Stimulated activated CD4-positive, alpha-beta T cell treated with anti-CD3 and anti-CD28 coated beads, Interleukin-12 subunit alpha, Interleukin-12 subunit beta, amount 100 ng/mL, for 24 hours (primary cell): ENCODE data around the gene STX8.
"Not testable (repeated sequence)": the region's sequence is repeated elsewhere in the genome, so short reads cannot be mapped to it uniquely, and the experiment has no call there.

Source experiments
- DNase-seq, 2 experiments: peaks; one replicate each; pipeline ENCODE4 v3.0.0-alpha.2; 2020; ENCODE audit warnings: low read depth in 2 of 2

The STX8 gene

GRCh38 chr17:9346296-9346926 lies 229.2 kb downstream of the STX8 start:
- no peak for DNase-seq

DNA sequence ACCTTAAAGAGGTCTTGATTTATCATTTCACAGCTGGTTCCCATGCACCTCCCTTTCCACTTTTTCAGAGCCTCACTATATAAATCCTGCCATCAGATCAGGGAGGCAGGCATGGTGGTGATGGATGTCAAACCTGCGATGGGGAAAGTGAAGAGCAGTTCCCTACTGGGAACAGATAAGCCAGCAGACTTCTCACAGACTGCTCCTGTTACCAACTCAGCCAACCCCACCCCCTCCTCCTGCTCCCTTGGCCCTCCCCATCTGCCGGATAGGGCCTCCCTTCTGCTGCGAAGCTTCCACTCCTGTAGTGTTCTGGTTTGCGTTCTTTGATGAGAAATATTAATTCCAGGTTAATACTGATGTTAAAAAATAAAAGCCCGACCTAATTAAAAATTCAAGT lies 232.1 kb downstream of the STX8 start:
- DNase-seq, result no peak

GRCh38 chr17:9342225-9342624 lies 233.4 kb downstream of the STX8 start:
- no peak for DNase-seq

DNA sequence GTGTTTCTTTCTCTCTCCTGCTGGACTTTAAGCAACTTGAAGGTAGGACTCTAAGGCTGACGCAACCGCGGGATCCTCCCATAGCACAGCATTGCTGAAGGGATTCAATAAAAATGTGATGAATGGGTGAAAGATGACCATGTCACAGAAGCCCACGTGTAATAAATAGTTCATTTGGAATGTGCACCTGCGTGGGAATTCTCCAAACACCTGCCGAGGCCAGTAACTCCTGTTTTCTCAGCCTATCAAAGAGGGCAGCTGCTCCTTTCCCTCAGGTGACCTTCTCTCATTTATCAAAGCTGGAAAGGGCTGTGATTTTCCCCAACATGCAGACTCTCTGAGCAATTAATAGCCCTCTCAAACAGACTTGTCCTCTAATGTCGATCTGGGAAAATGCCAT lies 235.7 kb downstream of the STX8 start:
- DNase-seq, result no peak

DNA sequence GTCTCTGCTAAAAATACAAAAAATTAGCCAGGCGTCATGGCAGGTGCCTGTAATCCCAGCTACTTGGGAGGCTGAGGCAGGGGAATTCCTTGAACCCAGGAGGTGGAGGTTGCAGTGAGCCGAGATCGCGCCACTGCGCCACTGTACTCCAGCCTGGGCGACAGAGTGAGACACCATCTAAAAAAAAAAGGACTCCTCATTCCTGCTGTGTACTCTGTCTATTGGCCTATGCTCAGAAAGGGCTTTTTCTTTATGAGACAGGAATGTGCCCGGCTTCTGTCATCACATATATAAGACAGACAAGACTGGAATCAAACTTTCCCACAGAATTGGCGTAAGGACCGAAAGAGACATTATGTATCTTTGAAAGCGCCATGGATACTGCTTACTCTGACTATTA lies 236.1 kb downstream of the STX8 start:
- not testable (repeated sequence) for DNase-seq

GRCh38 chr17:9336817-9337216 lies 238.8 kb downstream of the STX8 start:
- no peak for DNase-seq

DNA sequence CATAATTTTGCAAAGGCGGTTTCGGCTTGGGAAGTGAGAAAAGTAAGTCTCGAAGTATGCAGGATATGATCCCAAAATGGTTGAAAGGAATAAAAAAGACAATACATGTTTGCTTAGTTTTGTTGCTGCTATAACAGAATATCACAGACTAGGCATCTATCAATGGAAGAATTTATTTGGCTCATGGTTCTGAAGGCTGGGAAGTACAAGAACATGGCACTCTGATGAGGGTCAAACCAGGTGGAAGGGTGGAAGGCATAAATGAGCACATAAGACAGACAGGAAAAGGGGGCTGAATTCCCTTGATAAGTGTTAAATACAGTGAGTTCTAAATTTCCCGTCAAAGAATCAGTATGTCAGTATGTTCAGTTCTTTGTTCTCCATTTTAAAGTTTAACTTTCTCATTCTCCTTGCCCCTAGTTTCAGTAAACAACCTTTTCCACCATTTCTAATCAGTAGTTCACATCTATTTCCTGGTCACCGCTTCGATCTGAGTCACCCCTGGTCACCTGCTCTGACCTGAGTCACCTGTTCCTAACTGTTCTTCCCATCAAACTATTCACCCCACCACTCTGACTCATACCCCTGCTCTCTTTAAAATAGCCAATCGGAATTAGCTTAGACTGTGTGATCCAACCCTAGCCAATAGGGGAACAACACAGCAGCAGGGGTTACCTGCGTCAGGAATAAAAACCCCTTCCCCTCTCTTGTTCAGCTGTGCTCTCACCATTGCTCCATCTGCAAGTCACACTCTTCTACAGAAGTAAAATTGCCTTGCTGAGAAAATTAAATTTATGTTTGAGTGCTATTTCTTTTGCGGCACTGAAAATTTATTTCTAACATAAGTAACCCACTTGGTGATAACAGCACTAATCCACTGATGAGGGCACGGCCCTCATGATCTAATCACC lies 240.8 kb downstream of the STX8 start:
- DNase-seq, result no peak

DNA sequence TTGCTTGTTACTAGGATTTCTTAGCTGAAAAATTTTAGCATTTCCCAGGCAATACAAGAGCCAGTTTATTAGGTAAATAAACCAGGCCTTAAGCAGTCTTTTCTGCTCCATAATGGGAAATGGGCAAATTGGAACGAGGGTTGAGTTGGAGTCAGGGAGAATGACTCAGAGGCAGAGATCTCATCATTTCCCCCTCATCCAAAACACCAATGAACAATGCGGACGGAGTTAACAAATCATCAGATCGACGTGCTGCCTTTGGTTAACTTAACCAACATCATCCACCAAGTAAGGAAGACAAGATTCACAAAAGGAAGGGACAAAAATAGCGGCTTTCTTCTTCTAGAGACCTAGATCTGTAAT lies 243.5 kb downstream of the STX8 start:
- no peak for DNase-seq

GRCh38 chr17:9331279-9332131 lies 244.1 kb downstream of the STX8 start:
- DNase-seq, result no peak

DNA sequence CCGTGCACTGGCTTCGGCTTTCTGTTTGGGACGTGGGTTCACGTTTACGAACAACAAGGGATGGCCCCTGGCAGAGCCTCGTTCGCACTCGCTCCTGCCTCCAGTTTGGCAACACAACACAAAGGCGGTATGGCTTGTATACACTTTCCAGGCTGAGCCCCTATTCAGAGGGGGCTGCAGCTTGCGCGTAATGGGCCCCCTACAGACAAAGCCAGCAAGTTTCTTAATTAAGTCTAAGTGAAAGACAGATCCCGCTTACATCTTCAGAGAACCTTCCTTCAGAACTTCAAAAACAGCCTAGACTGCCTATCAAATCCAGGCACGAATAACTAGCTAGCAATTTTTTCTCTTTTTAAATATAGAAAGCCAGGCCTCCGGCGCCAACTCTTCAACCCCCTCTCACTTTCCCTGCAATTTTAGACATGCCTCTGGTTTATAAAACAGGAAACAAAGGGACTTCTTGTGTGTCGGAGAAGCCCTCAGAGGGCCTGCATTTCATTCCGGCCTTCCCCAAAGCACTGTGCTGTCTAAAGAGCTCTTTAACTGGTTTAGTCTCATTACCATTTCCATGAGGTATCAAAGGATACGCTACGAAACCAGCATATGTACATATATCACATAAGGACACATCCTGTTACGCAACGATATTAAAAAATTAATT lies 244.9 kb downstream of the STX8 start:
- DNase-seq, result no peak

- DNase-seq, result no peak
These were observed 245.5 kb downstream of the STX8 start for GRCh38 chr17:9330141-9330540.

- no peak for DNase-seq
These were observed 246.2 kb downstream of the STX8 start for GRCh38 chr17:9329251-9329921.

- no peak for DNase-seq
These were observed 250.8 kb downstream of the STX8 start for GRCh38 chr17:9324864-9325263.

DNA sequence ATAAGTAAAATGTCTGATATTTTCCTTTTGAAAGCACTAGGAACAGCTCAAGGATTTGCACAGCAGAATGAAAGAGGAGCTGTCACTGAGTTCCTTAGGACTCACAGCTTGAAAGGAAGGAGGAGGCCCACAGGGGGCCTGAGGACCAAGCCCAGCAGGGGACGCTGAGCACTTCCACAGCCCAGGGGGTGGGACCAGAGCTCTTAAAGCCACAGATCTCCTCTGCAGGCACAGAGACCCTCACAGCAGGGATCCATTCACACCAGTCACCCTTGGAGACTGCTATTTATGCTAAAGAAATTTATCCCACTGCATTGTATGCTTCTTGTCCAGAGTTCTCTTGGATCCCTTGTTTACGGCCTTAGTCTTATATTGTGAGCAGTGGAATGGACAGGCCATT lies 253.3 kb downstream of the STX8 start:
- no peak for DNase-seq

DNA sequence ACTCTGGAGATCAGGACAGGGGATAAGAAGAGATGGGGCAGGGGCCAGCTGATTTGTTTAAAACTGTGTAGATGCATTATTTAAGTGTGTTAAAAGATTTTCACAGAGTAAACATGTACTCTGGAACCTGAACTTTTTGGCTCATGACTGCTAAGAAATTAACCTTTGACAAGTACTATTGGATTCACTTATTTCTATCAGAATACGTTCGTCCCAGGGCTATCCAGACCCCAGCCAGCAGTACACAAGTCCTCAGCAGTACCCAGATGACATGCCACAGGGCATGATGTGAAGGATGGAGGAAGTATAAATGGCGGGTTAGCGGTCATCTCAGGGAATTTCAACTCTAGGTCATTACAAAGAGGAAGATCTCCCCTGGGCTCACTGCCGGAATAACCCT lies 253.7 kb downstream of the STX8 start:
- DNase-seq, result no peak

- DNase-seq, result no peak
These were observed 260.3 kb downstream of the STX8 start for GRCh38 chr17:9315360-9315759.

- DNase-seq, result no peak
These were observed 262.3 kb downstream of the STX8 start for GRCh38 chr17:9313346-9313745.

- DNase-seq, result no peak
These were observed 266.4 kb downstream of the STX8 start for GRCh38 chr17:9309216-9309615.

DNA sequence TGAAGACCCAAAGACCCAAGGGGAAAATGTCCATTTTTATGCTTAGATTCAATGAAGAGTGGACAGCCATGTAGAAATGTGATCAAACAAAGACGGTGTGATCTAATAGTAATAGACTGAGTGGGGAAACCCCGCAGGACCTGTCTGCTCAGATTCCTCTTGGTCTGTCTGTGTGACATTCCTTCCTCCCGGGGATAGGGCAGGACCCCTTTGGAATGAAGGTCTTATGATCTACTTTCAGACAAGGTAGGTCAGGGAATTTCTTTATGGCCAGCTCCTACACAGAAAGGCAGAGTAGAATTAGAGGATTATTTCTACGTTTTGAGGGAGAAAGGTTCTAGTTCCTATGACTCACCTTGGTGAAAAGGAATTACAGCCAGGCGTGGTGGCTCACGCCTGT lies 267.6 kb downstream of the STX8 start:
- DNase-seq, result no peak

DNA sequence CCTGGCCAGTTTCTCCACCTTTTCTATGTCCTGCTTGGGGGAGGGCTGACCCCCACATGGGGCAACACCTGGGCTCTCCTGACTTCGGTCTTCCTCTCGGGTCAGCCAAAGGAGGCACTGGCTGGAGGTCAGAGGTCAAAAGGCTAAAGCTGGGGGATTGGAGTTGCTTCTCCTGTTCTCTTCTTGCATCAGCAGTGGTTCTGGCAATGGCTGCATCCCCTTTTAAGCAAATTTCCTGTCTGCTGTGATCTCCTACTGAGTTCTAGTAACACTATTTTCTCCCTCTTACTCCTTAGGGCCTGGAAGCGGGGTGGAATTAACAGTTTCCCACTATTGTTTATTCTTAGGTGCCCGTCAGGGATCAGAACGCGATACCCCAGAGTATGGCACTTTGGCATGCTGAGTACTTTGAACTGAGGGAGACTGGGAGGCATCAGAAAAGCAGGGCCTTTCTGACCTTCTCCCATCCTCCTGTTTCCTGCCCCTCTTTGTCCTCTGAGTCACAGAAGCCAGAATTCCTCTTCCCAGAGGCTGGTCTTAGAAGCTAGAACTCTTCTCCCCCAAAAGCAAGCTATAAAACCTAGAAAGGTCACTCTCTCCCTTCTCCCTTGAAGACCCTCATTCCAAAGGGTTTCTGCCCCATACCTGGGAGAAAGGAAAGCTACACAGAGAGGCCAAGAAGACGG lies 268.2 kb downstream of the STX8 start:
- no peak for DNase-seq

- no peak for DNase-seq
These were observed 269.5 kb downstream of the STX8 start for GRCh38 chr17:9306086-9306485.
